ENCODE results near the gene IQSEC2. TPM values are rescaled to one million over a fixed set of nuclear protein-coding genes. Genes with fewer than 3 reads are reported as not detected.

The IQSEC2 gene
- total and polyA plus RNA-seq, 2 of the 13 experiments (the other 11 are each of a cell fraction or from before 2014, with no cell fraction given): 0.13 to 0.21 TPM

DNA sequence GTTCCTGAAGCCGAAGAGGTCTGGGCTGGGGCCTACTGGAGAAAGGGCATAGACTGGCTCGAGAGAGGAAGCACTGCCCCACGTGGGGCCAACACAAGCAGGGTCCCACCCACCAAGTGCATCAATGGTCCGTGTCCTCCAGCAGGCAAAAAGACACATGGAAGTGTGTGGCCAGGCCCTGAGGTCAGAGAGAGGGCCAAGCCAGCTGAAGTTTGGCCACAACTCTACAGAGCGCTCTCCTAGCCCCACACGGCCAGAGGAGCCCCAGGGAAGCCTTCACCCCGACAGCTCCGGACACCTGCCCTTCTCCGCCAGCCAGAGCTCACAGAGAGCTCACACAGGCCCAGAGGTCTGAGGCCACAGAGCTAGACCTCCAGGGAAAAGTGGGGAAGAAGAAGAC is 47.8 kb downstream of the IQSEC2 start:
- no peaks in the 10 kb centered on the region for H3K79me2 ChIP-seq (ENCODE audit: insufficient read depth, low read length)
- no peaks in the 10 kb centered on the region for H3K36me3 ChIP-seq (replicated peaks in 1 of 2; ENCODE audit: control insufficient read depth in 1 of 2, insufficient read depth in 2 of 2, low read length in 2 of 2)
- ChIA-PET POLR2A (no interaction called here), CTCF (ENCODE audit: low intra/inter-chr PET ratio, low total read pairs) (no interaction called here)
- H2AFZ ChIP-seq (ENCODE audit: low read length): no peak overlapping the region
- intact Hi-C loops (cut with micrococcal nuclease; ENCODE audit: unreplicated experiment) (no loop called here), in situ Hi-C loops (cut with HindIII; ENCODE audit: extremely low pct_ligation_motif_present, low pct_unique_long_range_greater_than_20kb) (no loop called here)
- no peak overlapping the region for H3K9ac ChIP-seq (ENCODE audit: insufficient read depth, low read depth, low read length)
- no peak overlapping the region for H3K27ac ChIP-seq (ENCODE audit: extremely low read length, insufficient read depth, low read length)
- TF ChIP-seq CEBPG (CRISPR knock-in tag; IDR thresholded peaks at IDR 0.05) (no peak), ZNF136 (CRISPR knock-in tag; IDR thresholded peaks at IDR 0.05; ENCODE audit: low read depth) (no peak), MAZ (IDR thresholded peaks at IDR 0.05; ENCODE audit: borderline replicate concordance, low read depth, low read length) (no peak), MAZ (CRISPR knock-in tag; IDR thresholded peaks at IDR 0.05; ENCODE audit: low read depth) (no peak), CHD4 (IDR thresholded peaks at IDR 0.05; ENCODE audit: borderline replicate concordance, low read length) (no peak), NKX3-1 (CRISPR knock-in tag; IDR thresholded peaks at IDR 0.05) (no peak)
- TF ChIP-seq, protein P1, sequence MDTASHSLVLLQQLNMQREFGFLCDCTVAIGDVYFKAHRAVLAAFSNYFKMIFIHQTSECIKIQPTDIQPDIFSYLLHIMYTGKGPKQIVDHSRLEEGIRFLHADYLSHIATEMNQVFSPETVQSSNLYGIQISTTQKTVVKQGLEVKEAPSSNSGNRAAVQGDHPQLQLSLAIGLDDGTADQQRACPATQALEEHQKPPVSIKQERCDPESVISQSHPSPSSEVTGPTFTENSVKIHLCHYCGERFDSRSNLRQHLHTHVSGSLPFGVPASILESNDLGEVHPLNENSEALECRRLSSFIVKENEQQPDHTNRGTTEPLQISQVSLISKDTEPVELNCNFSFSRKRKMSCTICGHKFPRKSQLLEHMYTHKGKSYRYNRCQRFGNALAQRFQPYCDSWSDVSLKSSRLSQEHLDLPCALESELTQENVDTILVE (CRISPR knock-in tag; IDR thresholded peaks at IDR 0.05): no peak
- DNase-seq (ENCODE audit: low spot score): no peak
- WGBS (ENCODE audit: low lambda C conversion rate): 46% methylated on average over 5 of the region's 9 CpGs
- peaks cover 0 to 3% of the 10 kb centered on the region in 2 experiments; a peak in 2 of 5 replicates for H3K27me3 ChIP-seq (ENCODE audit: control insufficient read depth in 1 of 2, insufficient read depth in 2 of 2, low read length in 2 of 2)
- BruUV-seq (replicated peaks): no TSS peak
- no peaks in the 10 kb centered on the region for H3K9me3 ChIP-seq (ENCODE audit: low read length)
- no peak overlapping the region for H3K4me2 ChIP-seq (ENCODE audit: low read depth, low read length)
- no peaks in the 10 kb centered on the region for H4K20me1 ChIP-seq (ENCODE audit: insufficient read depth, low read length)
- no peak for FAIRE-seq
- 0 out of 2 replicates have a peak, but pooled peaks cover 14% of the 10 kb centered on the region for H3K4me1 ChIP-seq (ENCODE audit: insufficient read depth, low read length)
- no peak for ATAC-seq
- H3K4me3 ChIP-seq (replicated peaks in 1 of 3; ENCODE audit: insufficient read depth in 1 of 3, low read depth in 2 of 3, low read length in 3 of 3): no peak overlapping the region

DNA sequence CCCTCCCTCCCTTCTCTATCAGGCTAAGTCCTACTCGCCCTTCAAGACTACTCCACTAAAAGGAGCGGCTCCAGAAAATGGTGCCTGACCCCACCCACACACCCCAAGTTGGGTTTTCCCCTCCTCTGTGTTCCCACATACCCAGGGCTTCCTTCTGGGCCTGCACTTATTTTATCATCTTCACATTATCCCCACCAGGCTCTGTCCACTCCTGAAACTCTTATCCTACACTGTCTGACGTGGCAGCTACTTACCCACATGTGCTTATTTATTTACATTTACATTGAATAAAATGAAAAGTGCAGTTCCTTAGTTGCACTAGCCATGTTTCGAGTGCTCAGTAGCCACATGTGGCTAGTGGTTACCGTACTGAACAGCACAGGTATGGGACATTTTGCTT is 51.3 kb downstream of the IQSEC2 start:
- WGBS (ENCODE audit: low lambda C conversion rate): 0% methylated on average over 5 of the region's 5 CpGs
- Histone ChIP-seq H3K4me1 (ENCODE audit: insufficient read depth, low read length) (peaks cover 9% of the 10 kb centered on the region), H3K27me3 (ENCODE audit: control insufficient read depth in 1 of 2, insufficient read depth in 2 of 2, low read length in 2 of 2) (peaks cover 0 to 3% of the 10 kb centered on the region in 2 experiments; a peak in 2 of 5 replicates), H3K9me3 (ENCODE audit: low read length) (no peaks in the 10 kb centered on the region), H3K4me3 (replicated peaks in 1 of 3; ENCODE audit: insufficient read depth in 1 of 3, low read depth in 2 of 3, low read length in 3 of 3) (no peak overlapping the region), H2AFZ (ENCODE audit: low read length) (no peak overlapping the region), H3K79me2 (ENCODE audit: insufficient read depth, low read length) (peaks cover under 1% of the 10 kb centered on the region), H3K27ac (ENCODE audit: extremely low read length, insufficient read depth, low read length) (no peak overlapping the region), H3K4me2 (ENCODE audit: low read depth, low read length) (no peak overlapping the region), H4K20me1 (ENCODE audit: insufficient read depth, low read length) (no peaks in the 10 kb centered on the region), H3K36me3 (replicated peaks in 1 of 2; ENCODE audit: control insufficient read depth in 1 of 2, insufficient read depth in 2 of 2, low read length in 2 of 2) (no peaks in the 10 kb centered on the region), H3K9ac (ENCODE audit: insufficient read depth, low read depth, low read length) (no peak overlapping the region)
- intact Hi-C loops (cut with micrococcal nuclease; ENCODE audit: unreplicated experiment) (no loop called here), in situ Hi-C loops (cut with HindIII; ENCODE audit: extremely low pct_ligation_motif_present, low pct_unique_long_range_greater_than_20kb) (no loop called here)
- BruUV-seq (replicated peaks): no TSS peak
- POLR2A ChIA-PET: no interaction called here
- CTCF ChIA-PET (ENCODE audit: low intra/inter-chr PET ratio, low total read pairs): no interaction called here
- ATAC-seq (no peak), DNase-seq (ENCODE audit: low spot score) (no peak), FAIRE-seq (no peak)
- TF ChIP-seq IKZF1 (IDR thresholded peaks at IDR 0.05): no peak
- no peak for TF ChIP-seq HIVEP1 (CRISPR knock-in tag; IDR thresholded peaks at IDR 0.05)
- TF ChIP-seq, protein P2, sequence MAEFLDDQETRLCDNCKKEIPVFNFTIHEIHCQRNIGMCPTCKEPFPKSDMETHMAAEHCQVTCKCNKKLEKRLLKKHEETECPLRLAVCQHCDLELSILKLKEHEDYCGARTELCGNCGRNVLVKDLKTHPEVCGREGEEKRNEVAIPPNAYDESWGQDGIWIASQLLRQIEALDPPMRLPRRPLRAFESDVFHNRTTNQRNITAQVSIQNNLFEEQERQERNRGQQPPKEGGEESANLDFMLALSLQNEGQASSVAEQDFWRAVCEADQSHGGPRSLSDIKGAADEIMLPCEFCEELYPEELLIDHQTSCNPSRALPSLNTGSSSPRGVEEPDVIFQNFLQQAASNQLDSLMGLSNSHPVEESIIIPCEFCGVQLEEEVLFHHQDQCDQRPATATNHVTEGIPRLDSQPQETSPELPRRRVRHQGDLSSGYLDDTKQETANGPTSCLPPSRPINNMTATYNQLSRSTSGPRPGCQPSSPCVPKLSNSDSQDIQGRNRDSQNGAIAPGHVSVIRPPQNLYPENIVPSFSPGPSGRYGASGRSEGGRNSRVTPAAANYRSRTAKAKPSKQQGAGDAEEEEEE (CRISPR knock-in tag; IDR thresholded peaks at IDR 0.05; ENCODE audit: borderline replicate concordance): no peak
- TF ChIP-seq, protein P3, sequence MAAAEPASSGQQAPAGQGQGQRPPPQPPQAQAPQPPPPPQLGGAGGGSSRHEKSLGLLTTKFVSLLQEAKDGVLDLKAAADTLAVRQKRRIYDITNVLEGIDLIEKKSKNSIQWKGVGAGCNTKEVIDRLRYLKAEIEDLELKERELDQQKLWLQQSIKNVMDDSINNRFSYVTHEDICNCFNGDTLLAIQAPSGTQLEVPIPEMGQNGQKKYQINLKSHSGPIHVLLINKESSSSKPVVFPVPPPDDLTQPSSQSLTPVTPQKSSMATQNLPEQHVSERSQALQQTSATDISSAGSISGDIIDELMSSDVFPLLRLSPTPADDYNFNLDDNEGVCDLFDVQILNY (CRISPR knock-in tag; conservative IDR thresholded peaks at IDR 0.05): no peak
- TF ChIP-seq, protein P4, sequence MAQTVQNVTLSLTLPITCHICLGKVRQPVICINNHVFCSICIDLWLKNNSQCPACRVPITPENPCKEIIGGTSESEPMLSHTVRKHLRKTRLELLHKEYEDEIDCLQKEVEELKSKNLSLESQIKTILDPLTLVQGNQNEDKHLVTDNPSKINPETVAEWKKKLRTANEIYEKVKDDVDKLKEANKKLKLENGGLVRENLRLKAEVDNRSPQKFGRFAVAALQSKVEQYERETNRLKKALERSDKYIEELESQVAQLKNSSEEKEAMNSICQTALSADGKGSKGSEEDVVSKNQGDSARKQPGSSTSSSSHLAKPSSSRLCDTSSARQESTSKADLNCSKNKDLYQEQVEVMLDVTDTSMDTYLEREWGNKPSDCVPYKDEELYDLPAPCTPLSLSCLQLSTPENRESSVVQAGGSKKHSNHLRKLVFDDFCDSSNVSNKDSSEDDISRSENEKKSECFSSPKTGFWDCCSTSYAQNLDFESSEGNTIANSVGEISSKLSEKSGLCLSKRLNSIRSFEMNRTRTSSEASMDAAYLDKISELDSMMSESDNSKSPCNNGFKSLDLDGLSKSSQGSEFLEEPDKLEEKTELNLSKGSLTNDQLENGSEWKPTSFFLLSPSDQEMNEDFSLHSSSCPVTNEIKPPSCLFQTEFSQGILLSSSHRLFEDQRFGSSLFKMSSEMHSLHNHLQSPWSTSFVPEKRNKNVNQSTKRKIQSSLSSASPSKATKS (CRISPR knock-in tag; IDR thresholded peaks at IDR 0.05): no peak
